Thyroid gland (tissue), 4 donors: ENCODE measurements around the gene NNMT. TPM values are rescaled to one million over a fixed set of nuclear protein-coding genes. Genes with fewer than 3 reads are reported as not detected.

ENCODE experiments used
- DNase-seq, 2 donors: peaks; one replicate each; pipeline ENCODE4 v3.0.0-alpha.2; 2019
- H3K27ac ChIP-seq, 3 donors: fragments of 200-600 bp; sonication (generic); 1 replicate in 2 of 3; 2 replicates in 1 of 3; pipeline ENCODE4 v1.5.1; 2016 to 2019; ENCODE audit warnings: mild to moderate bottlenecking in 1 of 3, moderate library complexity in 1 of 3
- H3K27me3 ChIP-seq: fragments of 200-600 bp; sonication (generic); one replicate; pipeline ENCODE4 v1.5.1; 2019
- H3K36me3 ChIP-seq, 2 donors: fragments of 200-600 bp; sonication (generic); one replicate each; pipeline ENCODE4 v1.5.1; 2016 to 2019
- H3K4me1 ChIP-seq, 2 donors: fragments of 200-600 bp; sonication (generic); one replicate each; pipeline ENCODE4 v1.5.1; 2017 to 2019
- H3K4me3 ChIP-seq, 3 donors: fragments of 200-600 bp; sonication (generic); replicated peaks in 1 of 3; 1 replicate in 2 of 3; 2 replicates in 1 of 3; pipeline ENCODE4 v1.5.1; 2016; ENCODE audit warnings: mild to moderate bottlenecking in 1 of 3
- H3K9me3 ChIP-seq: fragments of 200-600 bp; sonication (generic); one replicate; pipeline ENCODE4 v1.5.1; 2017
- POLR2A ChIP-seq, 2 donors: fragments of 450-650 bp; IDR thresholded peaks; one replicate each; pipeline ENCODE4 v1.6.1; 2017; ENCODE audit warnings: antibody characterized with exemption in 2 of 2, mild to moderate bottlenecking in 2 of 2, moderate library complexity in 1 of 2
- whole genome bisulfite sequencing, 2 donors: methylation state at CpG; one replicate each; pipeline ENCODE4 v1.1.5; 2017; 5-methylcytosine and 5-hydroxymethylcytosine counted together
- intact Hi-C: fragments of 100-400 bp; cut with DNase I; formaldehyde crosslinking; loops from one replicate; pipeline ENCODE4 v1.15.1; 2023
- total RNA-seq, 4 donors: library from RNA; depleted of rRNA; stranded (reverse); fragments of >200 nt; gene quantifications; one replicate each; pipeline ENCODE4 v1.2.3, GENCODE V29; 2016
- TF ChIP-seq, protein P1 (sequence below), 6 experiments: fragments of 200-600 bp in 3 of 6; fragments of 450-650 bp in 3 of 6; sonication (generic) in 3 of 6; IDR thresholded peaks; one replicate each; pipeline ENCODE4 v1.5.1; 2016 to 2019; ENCODE audit warnings: antibody characterized with exemption in 6 of 6, mild to moderate bottlenecking in 2 of 6, inconsistent platforms in 1 of 6, moderate library complexity in 1 of 6

The NNMT gene
- total RNA-seq, 4 donors from 2014 or later: 78.1 to 459 (median 185) TPM

DNA sequence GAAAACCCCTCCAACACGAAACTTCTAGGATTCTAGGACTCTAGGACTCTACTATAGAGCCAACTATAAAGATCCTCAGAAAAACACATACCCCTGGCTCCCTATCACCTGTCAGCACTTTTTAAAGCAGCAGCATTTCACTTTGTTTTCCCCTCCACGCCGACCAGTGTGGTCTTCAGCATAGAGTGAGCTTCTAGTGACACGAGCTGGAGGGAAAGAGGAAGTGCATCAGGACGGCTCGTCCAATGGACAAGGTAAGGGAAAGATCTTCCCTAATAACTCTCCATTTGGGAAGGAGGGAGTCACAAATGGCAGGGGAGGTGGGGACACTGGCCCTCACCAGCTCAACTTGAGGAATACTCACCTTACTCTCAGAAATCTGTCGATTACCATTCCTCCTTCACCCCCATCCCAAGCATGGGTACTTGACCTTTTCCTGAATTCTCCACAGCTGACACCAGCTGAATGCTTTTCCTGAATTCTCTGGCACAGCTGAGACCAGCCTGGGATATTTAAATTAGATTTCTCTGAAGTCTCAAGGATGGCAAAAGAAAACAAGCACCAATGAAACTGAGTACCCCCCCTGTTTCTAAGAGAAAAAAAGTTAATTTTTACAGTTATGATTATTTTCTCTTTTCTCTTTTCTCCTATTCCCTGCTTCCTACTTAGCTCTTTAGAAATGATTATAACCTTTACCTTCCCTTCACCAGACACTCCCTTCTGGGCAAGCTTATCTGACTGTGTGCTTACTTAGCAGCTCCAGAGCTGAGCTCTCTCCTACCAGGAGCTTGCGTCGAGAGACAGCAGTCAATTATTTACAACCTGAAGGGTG is 33.3 kb upstream of the NNMT start:
- H3K27ac ChIP-seq: no peak overlapping the region
- intact Hi-C loops: loop anchor here (5.0 kb wide), 3 partner anchors 206 to 366 kb away; partner anchors contain the start of gene ZBTB16
- no peaks in the 10 kb centered on the region for H3K36me3 ChIP-seq
- 13 to 21% methylated on average over 9 of the region's 9 CpGs for WGBS, 2 donors
- H3K27me3 ChIP-seq: no peaks in the 10 kb centered on the region
- peaks cover 24 to 29% of the 10 kb centered on the region in 2 donors for H3K4me1 ChIP-seq
- H3K4me3 ChIP-seq: no peak overlapping the region
- H3K9me3 ChIP-seq: no peaks in the 10 kb centered on the region
- TF ChIP-seq, protein P1, sequence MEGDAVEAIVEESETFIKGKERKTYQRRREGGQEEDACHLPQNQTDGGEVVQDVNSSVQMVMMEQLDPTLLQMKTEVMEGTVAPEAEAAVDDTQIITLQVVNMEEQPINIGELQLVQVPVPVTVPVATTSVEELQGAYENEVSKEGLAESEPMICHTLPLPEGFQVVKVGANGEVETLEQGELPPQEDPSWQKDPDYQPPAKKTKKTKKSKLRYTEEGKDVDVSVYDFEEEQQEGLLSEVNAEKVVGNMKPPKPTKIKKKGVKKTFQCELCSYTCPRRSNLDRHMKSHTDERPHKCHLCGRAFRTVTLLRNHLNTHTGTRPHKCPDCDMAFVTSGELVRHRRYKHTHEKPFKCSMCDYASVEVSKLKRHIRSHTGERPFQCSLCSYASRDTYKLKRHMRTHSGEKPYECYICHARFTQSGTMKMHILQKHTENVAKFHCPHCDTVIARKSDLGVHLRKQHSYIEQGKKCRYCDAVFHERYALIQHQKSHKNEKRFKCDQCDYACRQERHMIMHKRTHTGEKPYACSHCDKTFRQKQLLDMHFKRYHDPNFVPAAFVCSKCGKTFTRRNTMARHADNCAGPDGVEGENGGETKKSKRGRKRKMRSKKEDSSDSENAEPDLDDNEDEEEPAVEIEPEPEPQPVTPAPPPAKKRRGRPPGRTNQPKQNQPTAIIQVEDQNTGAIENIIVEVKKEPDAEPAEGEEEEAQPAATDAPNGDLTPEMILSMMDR (IDR thresholded peaks at IDR 0.05): peak; percentile 28 to 75 (median 60)
- TF ChIP-seq POLR2A (IDR thresholded peaks at IDR 0.05): no peak
- DNase-seq: peak; percentile 46 to 48

DNA sequence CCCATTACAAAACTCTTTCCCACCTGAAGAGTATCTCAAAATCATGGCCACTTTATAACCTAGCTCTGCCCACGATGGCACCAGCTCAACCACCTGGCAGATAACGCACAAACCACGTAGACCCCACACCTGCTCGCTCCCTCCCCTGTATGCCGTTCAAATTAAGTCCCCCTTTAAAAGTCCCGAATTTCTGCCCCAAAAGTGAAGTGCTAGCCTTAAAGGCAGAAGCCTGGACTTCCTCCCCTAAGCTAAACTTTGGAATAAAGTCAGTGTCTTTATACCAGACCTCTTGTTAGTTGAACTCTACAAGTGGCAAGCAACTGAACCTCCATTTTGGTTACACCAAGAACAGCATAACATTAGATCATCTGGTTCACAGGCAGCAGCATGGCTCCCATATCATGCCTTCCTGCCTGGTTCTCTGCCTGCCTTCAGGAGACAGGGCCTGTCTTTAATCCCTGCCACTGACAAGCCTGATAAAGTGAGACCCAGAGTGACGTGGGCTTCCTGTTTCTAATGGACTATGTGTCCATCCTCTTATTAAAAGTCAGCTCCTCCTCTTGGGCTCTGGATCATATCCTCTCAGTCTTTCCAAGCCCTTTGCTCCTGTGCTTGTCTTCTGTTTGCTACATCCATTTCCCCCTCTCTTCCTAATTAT is 32.6 kb upstream of the NNMT start:
- TF ChIP-seq POLR2A (IDR thresholded peaks at IDR 0.05): no peak
- TF ChIP-seq, protein P1 (IDR thresholded peaks at IDR 0.05): no peak
- DNase-seq: no peak
- intact Hi-C loops: loop anchor here (5.0 kb wide), 3 partner anchors 206 to 366 kb away; partner anchors contain the start of gene ZBTB16
- Histone ChIP-seq H3K4me3 (no peak overlapping the region), H3K27me3 (no peaks in the 10 kb centered on the region), H3K9me3 (no peaks in the 10 kb centered on the region), H3K36me3 (no peaks in the 10 kb centered on the region), H3K4me1 (peaks cover 19 to 22% of the 10 kb centered on the region in 2 donors), H3K27ac (no peak overlapping the region)
- WGBS, 2 donors: 76 to 79% methylated on average over 7 of the region's 7 CpGs

DNA sequence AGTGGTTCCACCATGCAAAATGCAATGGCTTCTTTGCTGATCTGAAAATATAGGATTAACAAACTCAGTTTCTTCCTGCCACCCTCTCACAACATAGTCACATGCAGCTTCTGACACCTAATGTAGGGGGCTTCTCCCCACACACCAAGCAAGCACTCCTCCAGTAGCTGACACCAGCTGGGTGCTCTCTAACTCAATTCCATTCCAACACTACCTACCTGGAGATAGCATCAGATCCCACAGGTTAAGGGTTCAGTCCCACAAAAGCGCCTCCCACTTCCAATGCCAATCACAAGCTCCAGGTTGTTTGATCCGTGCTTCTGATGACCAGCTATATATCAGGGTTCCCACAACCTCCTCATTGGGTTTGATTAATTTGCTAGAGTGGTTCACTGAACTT is 31.8 kb upstream of the NNMT start:
- peaks cover 12 to 14% of the 10 kb centered on the region in 2 donors for H3K4me1 ChIP-seq
- no peak for DNase-seq
- H3K4me3 ChIP-seq: no peak overlapping the region
- no peaks in the 10 kb centered on the region for H3K27me3 ChIP-seq
- H3K9me3 ChIP-seq: no peaks in the 10 kb centered on the region
- no peak for TF ChIP-seq POLR2A (IDR thresholded peaks at IDR 0.05)
- TF ChIP-seq, protein P1 (IDR thresholded peaks at IDR 0.05): no peak
- no peak overlapping the region for H3K27ac ChIP-seq
- intact Hi-C loops: loop anchor here (5.0 kb wide), 3 partner anchors 207 to 367 kb away; partner anchors contain the start of gene ZBTB16
- H3K36me3 ChIP-seq: no peaks in the 10 kb centered on the region
- WGBS, 2 donors: 80 to 90% methylated on average over 2 of the region's 2 CpGs

DNA sequence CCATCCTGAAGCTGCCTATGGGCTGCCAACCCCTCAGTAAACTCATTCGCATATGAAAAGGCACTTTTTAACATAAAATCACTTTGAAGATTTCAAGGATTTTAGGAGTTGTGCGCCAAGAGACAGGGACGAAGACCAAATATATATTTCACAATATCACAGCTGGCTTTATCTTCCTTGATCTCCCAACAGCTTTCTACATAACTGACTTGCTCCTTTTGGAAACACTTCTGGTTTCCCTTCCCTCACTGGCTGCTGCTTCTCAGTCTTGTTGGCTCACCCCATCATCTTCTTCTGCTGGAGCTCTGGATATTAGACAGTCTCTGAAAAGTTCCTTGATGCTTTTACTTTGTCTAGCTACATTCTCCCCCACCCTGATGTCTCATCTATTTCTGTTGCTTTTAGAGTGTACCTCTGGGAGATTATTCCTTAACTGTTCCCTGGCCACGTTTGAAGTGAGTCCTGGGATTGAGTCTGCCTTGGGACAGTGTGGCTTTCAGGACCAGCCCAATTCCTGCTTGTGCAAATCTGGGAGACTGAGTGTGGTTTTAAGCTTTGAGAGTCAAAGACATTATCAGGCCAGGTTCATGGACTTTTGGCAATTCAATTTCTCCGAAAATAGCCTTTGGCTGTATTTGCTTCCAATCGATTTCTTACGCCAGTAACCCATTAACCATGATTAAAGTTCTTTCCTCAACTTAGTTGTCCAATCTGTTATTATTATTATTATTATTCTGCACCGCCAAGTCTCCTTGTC is 30.9 kb upstream of the NNMT start:
- 79 to 81% methylated on average over 8 of the region's 8 CpGs for WGBS, 2 donors
- H3K27ac ChIP-seq: no peak overlapping the region
- TF ChIP-seq, protein P1 (IDR thresholded peaks at IDR 0.05): no peak
- TF ChIP-seq POLR2A (IDR thresholded peaks at IDR 0.05): no peak
- intact Hi-C loops: no loop called here
- no peaks in the 10 kb centered on the region for H3K36me3 ChIP-seq
- no peak for DNase-seq
- H3K9me3 ChIP-seq: no peaks in the 10 kb centered on the region
- H3K4me1 ChIP-seq: peaks cover 10 to 14% of the 10 kb centered on the region in 2 donors
- H3K27me3 ChIP-seq: no peaks in the 10 kb centered on the region
- no peak overlapping the region for H3K4me3 ChIP-seq
